Hepatocyte (in vitro differentiated cells): ENCODE results near the gene RUSF1.

Experiments used
- CTCF ChIP-seq: fragments of 200-600 bp; sonication (generic); IDR thresholded peaks from 2 replicates; pipeline ENCODE4 v1.5.1; 2016; ENCODE audit warnings: antibody characterized with exemption, mild to moderate bottlenecking; ENCODE audit not compliant: poor library complexity
- EZH2 ChIP-seq: fragments of 200-600 bp; sonication (generic); IDR thresholded peaks from 2 replicates; pipeline ENCODE4 v1.6.1; 2016; ENCODE audit warnings: antibody characterized with exemption, mild to moderate bottlenecking, borderline replicate concordance
- EZH2phosphoT487 ChIP-seq: fragments of 200-600 bp; sonication (generic); IDR thresholded peaks from one replicate; pipeline ENCODE4 v1.6.1; 2018; ENCODE audit warnings: antibody characterized with exemption, mild to moderate bottlenecking, low read depth, moderate library complexity; ENCODE audit not compliant: unreplicated experiment, severe bottlenecking

GRCh38 chr16:31483081-31483480 lies 25.1 kb downstream of the RUSF1 start, which contains the start of gene SLC5A2:
- TF ChIP-seq EZH2phosphoT487 (no peak), EZH2 (no peak), CTCF (no peak)
